Esophagus muscularis mucosa (tissue), 3 donors: Measurements from ENCODE around the gene PEX16.

ENCODE experiments used
- CTCF ChIP-seq, 3 experiments: fragments of 200-600 bp in 2 of 3; fragments of 450-650 bp in 1 of 3; sonication (generic) in 2 of 3; IDR thresholded peaks; one replicate each; pipeline ENCODE4 v1.5.1; 2017 to 2019; ENCODE audit warnings: antibody characterized with exemption in 3 of 3, mild to moderate bottlenecking in 2 of 3, moderate library complexity in 1 of 3
- POLR2A ChIP-seq: fragments of 450-650 bp; IDR thresholded peaks from one replicate; pipeline ENCODE4 v1.6.1; 2017; ENCODE audit warnings: antibody characterized with exemption, moderate library complexity, mild to moderate bottlenecking, low read depth
- POLR2AphosphoS5 ChIP-seq, 2 donors: sonication (generic); formaldehyde crosslinking; IDR thresholded peaks; one replicate each; pipeline ENCODE4 v1.6.1; 2017; ENCODE audit warnings: antibody characterized with exemption in 2 of 2

- no peak for TF ChIP-seq POLR2AphosphoS5 (IDR thresholded peaks at IDR 0.05)
- no peak for TF ChIP-seq POLR2A
- TF ChIP-seq CTCF (IDR thresholded peaks at IDR 0.05): no peak
Observed at GRCh38 chr11:45933131-45933831, 15.6 kb upstream of the PEX16 start.
